ENCODE measurements around the gene ADIPOR2. TPM values are rescaled to one million over a fixed set of nuclear protein-coding genes. Genes with fewer than 3 reads are reported as not detected.

The ADIPOR2 gene
- total and polyA plus RNA-seq, 10 of the 15 experiments (the other 5 are each of a cell fraction or from before 2014, with no cell fraction given): 8.6 to 65.0 (median 38.0) TPM

GRCh38 chr12:1795785-1796514, 105.1 kb downstream of the ADIPOR2 start (continued):
- TF ChIP-seq, protein P1, sequence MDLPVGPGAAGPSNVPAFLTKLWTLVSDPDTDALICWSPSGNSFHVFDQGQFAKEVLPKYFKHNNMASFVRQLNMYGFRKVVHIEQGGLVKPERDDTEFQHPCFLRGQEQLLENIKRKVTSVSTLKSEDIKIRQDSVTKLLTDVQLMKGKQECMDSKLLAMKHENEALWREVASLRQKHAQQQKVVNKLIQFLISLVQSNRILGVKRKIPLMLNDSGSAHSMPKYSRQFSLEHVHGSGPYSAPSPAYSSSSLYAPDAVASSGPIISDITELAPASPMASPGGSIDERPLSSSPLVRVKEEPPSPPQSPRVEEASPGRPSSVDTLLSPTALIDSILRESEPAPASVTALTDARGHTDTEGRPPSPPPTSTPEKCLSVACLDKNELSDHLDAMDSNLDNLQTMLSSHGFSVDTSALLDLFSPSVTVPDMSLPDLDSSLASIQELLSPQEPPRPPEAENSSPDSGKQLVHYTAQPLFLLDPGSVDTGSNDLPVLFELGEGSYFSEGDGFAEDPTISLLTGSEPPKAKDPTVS (IDR thresholded peaks at IDR 0.05; ENCODE audit: low read depth, low read length): no peak
- TF ChIP-seq ASH2L (IDR thresholded peaks at IDR 0.05; ENCODE audit: borderline replicate concordance, low read depth) (no peak), BMI1 (IDR thresholded peaks at IDR 0.05; ENCODE audit: borderline replicate concordance) (no peak; the same call in 1 of the 2 replicates), WRNIP1 (IDR thresholded peaks at IDR 0.05; ENCODE audit: borderline replicate concordance, low read depth, low read length) (no peak), HDAC2 (IDR thresholded peaks at IDR 0.05) (no peak), ZNF274 (IDR thresholded peaks at IDR 0.05; ENCODE audit: insufficient read depth, insufficient read length) (no peak), MYB (IDR thresholded peaks at IDR 0.05; ENCODE audit: borderline replicate concordance, low read depth, low read length) (peak; percentile 44; the same call in 1 of the 2 replicates), CBX3 (IDR thresholded peaks at IDR 0.05; ENCODE audit: borderline replicate concordance, low read depth) (no peak)
- TF ChIP-seq, protein P2, sequence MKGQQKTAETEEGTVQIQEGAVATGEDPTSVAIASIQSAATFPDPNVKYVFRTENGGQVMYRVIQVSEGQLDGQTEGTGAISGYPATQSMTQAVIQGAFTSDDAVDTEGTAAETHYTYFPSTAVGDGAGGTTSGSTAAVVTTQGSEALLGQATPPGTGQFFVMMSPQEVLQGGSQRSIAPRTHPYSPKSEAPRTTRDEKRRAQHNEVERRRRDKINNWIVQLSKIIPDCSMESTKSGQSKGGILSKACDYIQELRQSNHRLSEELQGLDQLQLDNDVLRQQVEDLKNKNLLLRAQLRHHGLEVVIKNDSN (IDR thresholded peaks at IDR 0.05; ENCODE audit: borderline replicate concordance, extremely low read length, insufficient read depth, low read depth, low read length): no peak

All from GM12878 (cell line).